IMR-90 (cell line): ENCODE results near the gene HOMER3.
"Not testable (repeated sequence)": the region's sequence is repeated elsewhere in the genome, so short reads cannot be mapped to it uniquely, and the experiment has no call there.

ENCODE experiments used
- BHLHE40 ChIP-seq: fragments of 150-350 bp; IDR thresholded peaks from 2 replicates; pipeline ENCODE4 v1.6.1; 2016; ENCODE audit warnings: mild to moderate bottlenecking, low read depth, low read length
- CHD1 ChIP-seq: IDR thresholded peaks from 2 replicates; pipeline ENCODE4 v1.6.1; 2012; ENCODE audit warnings: low read depth, low read length, improper control_type of control experiment
- CTCF ChIP-seq: conservative IDR thresholded peaks from 2 replicates; pipeline ENCODE4 v1.5.1; 2012; ENCODE audit warnings: mild to moderate bottlenecking, low read depth, low read length, improper control_type of control experiment
- POLR2A ChIP-seq: IDR thresholded peaks from 2 replicates; pipeline ENCODE4 v1.6.1; 2012; ENCODE audit warnings: mild to moderate bottlenecking, low read depth, low read length
- RAD21 ChIP-seq: IDR thresholded peaks from 2 replicates; pipeline ENCODE4 v1.6.1; 2012; ENCODE audit warnings: low read length, improper control_type of control experiment

- not testable (repeated sequence) for TF ChIP-seq CTCF, RAD21, BHLHE40, CHD1, POLR2A
These were observed 11.5 kb upstream of the HOMER3 start for GRCh38 chr19:18952364-18953003.
